Measurements from ENCODE around the gene KCNK10. TPM values are rescaled to one million over a fixed set of nuclear protein-coding genes. Genes with fewer than 3 reads are reported as not detected.
A peak's percentile ranks its signal among the peaks of the same experiment; 100 is the strongest.

The KCNK10 gene
- total RNA-seq, 2 donors from 2014 or later: not detected

DNA sequence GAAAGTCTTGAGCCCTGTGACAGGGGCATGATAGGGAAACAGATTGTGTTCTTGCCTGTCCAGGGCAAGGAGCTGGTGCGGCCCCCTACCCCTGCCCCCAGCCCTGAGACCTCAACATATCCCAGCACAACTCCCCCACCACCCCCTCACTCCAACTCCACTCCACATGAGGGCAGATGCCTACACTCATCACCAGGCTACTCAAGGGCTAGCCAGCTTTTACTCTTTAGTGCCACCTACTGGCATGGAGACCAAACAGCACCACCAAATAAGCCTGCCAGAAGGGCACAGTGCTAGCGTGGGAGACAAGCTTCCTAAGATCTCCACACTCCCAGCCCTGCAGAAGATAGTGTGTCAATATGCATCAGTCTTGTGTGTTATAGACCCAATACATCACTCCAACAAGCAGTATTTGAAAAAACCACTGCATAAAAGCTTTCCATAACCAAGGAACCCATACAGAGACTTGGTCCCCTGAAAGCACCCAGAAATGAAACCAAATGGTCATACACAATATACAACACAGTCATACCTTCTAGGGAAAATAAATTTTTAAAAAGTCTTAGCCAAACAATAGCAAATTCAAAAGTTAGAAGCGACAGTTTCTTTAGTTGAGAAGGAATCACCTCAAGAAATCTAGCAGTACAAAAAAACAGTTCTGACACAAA lies 154.4 kb downstream of the KCNK10 start:
- Histone ChIP-seq H3K4me3 (no peak overlapping the region), H3K36me3 (no peaks in the 10 kb centered on the region), H3K4me1 (no peaks in the 10 kb centered on the region), H3K27ac (no peak overlapping the region), H3K27me3 (no peaks in the 10 kb centered on the region), H3K9me3 (peaks cover 0 to 3% of the 10 kb centered on the region in 2 donors)
- TF ChIP-seq, protein P1, sequence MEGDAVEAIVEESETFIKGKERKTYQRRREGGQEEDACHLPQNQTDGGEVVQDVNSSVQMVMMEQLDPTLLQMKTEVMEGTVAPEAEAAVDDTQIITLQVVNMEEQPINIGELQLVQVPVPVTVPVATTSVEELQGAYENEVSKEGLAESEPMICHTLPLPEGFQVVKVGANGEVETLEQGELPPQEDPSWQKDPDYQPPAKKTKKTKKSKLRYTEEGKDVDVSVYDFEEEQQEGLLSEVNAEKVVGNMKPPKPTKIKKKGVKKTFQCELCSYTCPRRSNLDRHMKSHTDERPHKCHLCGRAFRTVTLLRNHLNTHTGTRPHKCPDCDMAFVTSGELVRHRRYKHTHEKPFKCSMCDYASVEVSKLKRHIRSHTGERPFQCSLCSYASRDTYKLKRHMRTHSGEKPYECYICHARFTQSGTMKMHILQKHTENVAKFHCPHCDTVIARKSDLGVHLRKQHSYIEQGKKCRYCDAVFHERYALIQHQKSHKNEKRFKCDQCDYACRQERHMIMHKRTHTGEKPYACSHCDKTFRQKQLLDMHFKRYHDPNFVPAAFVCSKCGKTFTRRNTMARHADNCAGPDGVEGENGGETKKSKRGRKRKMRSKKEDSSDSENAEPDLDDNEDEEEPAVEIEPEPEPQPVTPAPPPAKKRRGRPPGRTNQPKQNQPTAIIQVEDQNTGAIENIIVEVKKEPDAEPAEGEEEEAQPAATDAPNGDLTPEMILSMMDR (IDR thresholded peaks at IDR 0.05): peak; percentile 68 to 78
- DNase-seq (ENCODE audit: low spot score): peak; percentile 63

DNA sequence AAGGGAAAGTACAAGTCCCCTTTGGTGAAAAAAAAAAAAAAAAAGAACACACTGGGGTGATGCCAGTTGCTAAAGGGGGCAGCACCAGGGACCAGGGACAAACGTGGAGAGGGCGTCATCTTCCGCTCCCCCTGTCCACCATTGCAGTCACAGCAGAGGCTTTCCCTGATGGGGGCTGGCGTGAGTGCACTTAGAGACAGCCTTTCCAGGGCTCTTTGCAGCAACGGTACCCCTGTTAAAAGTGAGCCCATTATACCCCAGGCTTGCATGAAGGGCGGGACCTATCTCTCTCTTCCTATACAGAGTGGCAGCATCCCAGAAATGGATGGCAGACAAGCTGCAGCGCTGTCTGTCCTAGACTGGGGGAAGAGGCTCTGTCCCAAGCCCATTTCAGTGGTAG lies 155.0 kb downstream of the KCNK10 start:
- TF ChIP-seq, protein P1 (IDR thresholded peaks at IDR 0.05): no peak

DNA sequence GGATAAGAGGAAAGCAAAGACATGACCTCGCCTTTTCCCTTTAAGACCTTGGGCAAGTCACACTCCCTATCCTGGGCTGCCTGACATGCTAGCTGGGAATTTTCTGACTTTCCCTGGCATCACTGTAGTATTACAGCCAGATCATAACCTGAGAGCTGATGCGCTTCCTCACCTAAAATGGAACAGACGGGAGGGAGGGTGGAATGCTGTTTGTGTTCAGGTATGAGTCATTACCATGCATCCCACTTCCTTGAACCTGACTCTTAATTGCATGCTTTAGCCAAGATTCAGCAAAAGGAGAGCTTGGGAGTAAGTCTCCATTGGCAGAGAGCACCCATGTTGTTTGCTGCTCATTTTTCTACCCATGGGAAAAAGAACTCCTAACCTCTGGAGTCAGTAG lies 156.5 kb downstream of the KCNK10 start:
- H3K27me3 ChIP-seq: no peaks in the 10 kb centered on the region
- H3K4me3 ChIP-seq: no peak overlapping the region
- no peak for DNase-seq (ENCODE audit: low spot score)
- H3K27ac ChIP-seq: no peak overlapping the region
- H3K36me3 ChIP-seq: no peaks in the 10 kb centered on the region
- H3K4me1 ChIP-seq: no peaks in the 10 kb centered on the region
- TF ChIP-seq, protein P1 (IDR thresholded peaks at IDR 0.05): no peak
- H3K9me3 ChIP-seq: peaks cover 0 to 3% of the 10 kb centered on the region in 2 donors

More for the DNA sequence above, 155.0 kb downstream of the KCNK10 start:
- no peak overlapping the region for H3K4me3 ChIP-seq
- no peak overlapping the region for H3K27ac ChIP-seq
- H3K27me3 ChIP-seq: no peaks in the 10 kb centered on the region
- H3K4me1 ChIP-seq: no peaks in the 10 kb centered on the region
- no peaks in the 10 kb centered on the region for H3K36me3 ChIP-seq
- no peak for DNase-seq (ENCODE audit: low spot score)
- H3K9me3 ChIP-seq: peaks cover 0 to 3% of the 10 kb centered on the region in 2 donors

DNA sequence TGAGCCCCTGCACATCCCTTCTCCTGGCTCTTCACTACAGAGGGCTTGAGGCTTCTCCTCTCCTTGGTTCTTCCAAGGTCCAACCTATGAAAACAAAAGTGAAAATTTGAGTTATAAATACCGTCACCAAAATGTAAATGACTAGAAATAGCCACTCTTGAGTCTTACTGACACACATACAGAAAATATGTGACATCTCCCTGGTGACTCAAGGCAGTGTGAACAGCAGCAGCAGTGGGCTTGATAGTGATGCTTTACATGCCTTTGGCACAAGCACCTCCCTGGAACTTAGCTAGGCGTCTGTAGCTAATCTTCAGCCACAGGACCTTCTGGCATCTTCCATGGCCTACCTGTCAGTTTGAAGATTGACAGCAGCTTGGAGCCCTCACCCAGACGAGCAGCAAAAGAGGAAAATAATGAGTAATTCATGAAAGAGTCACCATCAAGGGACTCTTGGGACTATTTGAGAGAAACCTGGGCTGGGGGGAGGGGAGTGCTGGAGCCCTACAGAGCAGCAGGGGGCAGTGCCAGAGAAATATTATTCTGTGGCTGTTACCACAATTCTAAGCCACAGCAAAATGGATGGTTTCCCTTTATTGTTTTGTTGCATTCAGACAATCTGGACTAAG lies 158.0 kb downstream of the KCNK10 start:
- H3K27ac ChIP-seq: no peak overlapping the region
- H3K4me3 ChIP-seq: no peak overlapping the region
- H3K27me3 ChIP-seq: no peaks in the 10 kb centered on the region
- H3K36me3 ChIP-seq: no peaks in the 10 kb centered on the region
- peaks cover 0 to 3% of the 10 kb centered on the region in 2 donors for H3K9me3 ChIP-seq
- no peaks in the 10 kb centered on the region for H3K4me1 ChIP-seq
- DNase-seq (ENCODE audit: low spot score): no peak
- TF ChIP-seq, protein P1 (IDR thresholded peaks at IDR 0.05): no peak

DNA sequence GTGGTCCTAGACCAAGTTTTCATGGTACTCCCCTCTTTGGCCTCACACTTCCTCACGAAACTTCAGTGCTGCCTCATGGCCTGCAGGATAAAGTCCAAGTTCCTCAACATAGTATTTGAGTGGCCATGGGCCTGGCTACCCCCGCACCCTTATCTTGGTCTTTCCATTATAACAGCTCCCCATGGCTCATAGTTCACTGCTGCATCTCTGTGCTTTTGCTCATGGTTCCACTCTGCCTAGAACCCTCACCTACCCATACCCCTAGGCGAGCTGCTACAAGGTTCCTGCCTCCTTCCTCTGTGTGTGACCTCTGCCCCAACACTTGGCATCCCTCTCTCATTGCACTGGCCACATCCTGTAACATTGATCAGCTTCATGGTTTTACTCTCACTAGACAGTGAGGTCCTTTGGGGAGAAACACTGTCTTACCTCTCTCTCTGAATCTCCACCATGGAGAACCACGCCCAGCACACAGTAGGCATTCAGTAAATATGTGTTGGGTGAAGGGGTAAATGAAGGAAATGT lies 159.3 kb downstream of the KCNK10 start:
- Histone ChIP-seq H3K27me3 (no peaks in the 10 kb centered on the region), H3K27ac (no peak overlapping the region), H3K4me3 (no peak overlapping the region), H3K9me3 (no peaks in the 10 kb centered on the region), H3K4me1 (no peaks in the 10 kb centered on the region), H3K36me3 (no peaks in the 10 kb centered on the region)
- DNase-seq (ENCODE audit: low spot score): no peak
- TF ChIP-seq, protein P1 (IDR thresholded peaks at IDR 0.05): no peak
